NOMO-1 treated with dmso at 0.1 percent for 144 hours (cell line): ENCODE results near the gene KRTAP10-2.

Experiments used
- DNase-seq: peaks from one replicate; lab custom pipeline; 2025; ENCODE audit not compliant: unreplicated experiment; lab: John Stamatoyannopoulos, UW

The KRTAP10-2 gene

GRCh38 chr21:44515359-44516165, 35.7 kb downstream of the KRTAP10-2 start:
- no peak for DNase-seq

- no peak for DNase-seq
Measured at GRCh38 chr21:44514746-44515358, 36.5 kb downstream of the KRTAP10-2 start.

GRCh38 chr21:44514218-44514520, 37.1 kb downstream of the KRTAP10-2 start:
- no peak for DNase-seq

- DNase-seq = no peak
Measured at GRCh38 chr21:44513389-44514217, 37.7 kb downstream of the KRTAP10-2 start.

GRCh38 chr21:44512496-44513388, 38.6 kb downstream of the KRTAP10-2 start:
- DNase-seq = no peak

GRCh38 chr21:44511938-44512275, 39.4 kb downstream of the KRTAP10-2 start:
- DNase-seq = no peak

- DNase-seq = no peak
Measured at GRCh38 chr21:44511219-44511937, 39.9 kb downstream of the KRTAP10-2 start.

GRCh38 chr21:44510508-44511218, 40.6 kb downstream of the KRTAP10-2 start:
- DNase-seq = peak; percentile 19

- DNase-seq = no peak
Measured at GRCh38 chr21:44510109-44510507, 41.2 kb downstream of the KRTAP10-2 start.

- no peak for DNase-seq
Measured at GRCh38 chr21:44509539-44509938, 41.8 kb downstream of the KRTAP10-2 start.

GRCh38 chr21:44508711-44509445, 42.4 kb downstream of the KRTAP10-2 start:
- DNase-seq = no peak

GRCh38 chr21:44508426-44508710, 42.9 kb downstream of the KRTAP10-2 start:
- no peak for DNase-seq

GRCh38 chr21:44507673-44508425, 43.5 kb downstream of the KRTAP10-2 start:
- DNase-seq = no peak

GRCh38 chr21:44506279-44507255, 44.7 kb downstream of the KRTAP10-2 start:
- DNase-seq = no peak

GRCh38 chr21:44505673-44506278, 45.5 kb downstream of the KRTAP10-2 start:
- DNase-seq = no peak

- no peak for DNase-seq
Measured at GRCh38 chr21:44503901-44504399, 47.4 kb downstream of the KRTAP10-2 start.
